Parathyroid adenoma (tissue), 2 donors: ENCODE data around the gene YDJC.

ENCODE experiments used
- H2AFZ ChIP-seq: fragments of 300-600 bp; sonication (generic); one replicate; pipeline ENCODE4 v1.7.0; 2017; ENCODE audit warnings: antibody characterized with exemption, mild to moderate bottlenecking
- H3K27ac ChIP-seq: fragments of 300-600 bp; sonication (generic); one replicate; pipeline ENCODE4 v1.7.0; 2017
- H3K27me3 ChIP-seq: fragments of 300-600 bp; sonication (generic); one replicate; pipeline ENCODE4 v1.7.0; 2017; ENCODE audit warnings: low read length; ENCODE audit not compliant: control insufficient read depth, insufficient read depth
- H3K36me3 ChIP-seq: fragments of 300-600 bp; sonication (generic); one replicate; pipeline ENCODE4 v1.7.0; 2017; ENCODE audit warnings: low read length; ENCODE audit not compliant: control insufficient read depth, insufficient read depth
- H3K4me1 ChIP-seq: fragments of 300-600 bp; sonication (generic); one replicate; pipeline ENCODE4 v1.7.0; 2017; ENCODE audit warnings: control low read depth
- H3K4me2 ChIP-seq: fragments of 300-600 bp; sonication (generic); one replicate; pipeline ENCODE4 v1.7.0; 2017; ENCODE audit warnings: low read length
- H3K4me3 ChIP-seq: fragments of 300-600 bp; sonication (generic); one replicate; pipeline ENCODE4 v1.7.0; 2017; ENCODE audit warnings: low read depth, low read length
- H3K79me2 ChIP-seq: fragments of 300-600 bp; sonication (generic); one replicate; pipeline ENCODE4 v1.7.0; 2017; ENCODE audit warnings: control low read depth
- H3K9ac ChIP-seq: fragments of 300-600 bp; sonication (generic); one replicate; pipeline ENCODE4 v1.7.0; 2017; ENCODE audit warnings: mild to moderate bottlenecking
- H3K9me3 ChIP-seq: fragments of 300-600 bp; sonication (generic); one replicate; pipeline ENCODE4 v1.7.0; 2017; ENCODE audit warnings: low read length; ENCODE audit not compliant: control insufficient read depth
- CTCF ChIP-seq: fragments of 300-600 bp; sonication (generic); IDR thresholded peaks from one replicate; pipeline ENCODE4 v1.7.0; 2017; ENCODE audit warnings: antibody characterized with exemption, mild to moderate bottlenecking
- donor health status: primary hyperparathyroidism.

YDJC gene

GRCh38 chr22:21659864-21660525 is 30.2 kb upstream of the YDJC start:
- Histone ChIP-seq H3K4me1 (no peaks in the 10 kb centered on the region), H3K36me3 (no peaks in the 10 kb centered on the region), H3K27ac (no peak overlapping the region), H3K27me3 (no peaks in the 10 kb centered on the region), H3K4me2 (no peak overlapping the region), H3K9ac (no peak overlapping the region), H3K4me3 (no peak overlapping the region), H3K9me3 (no peaks in the 10 kb centered on the region), H3K79me2 (no peaks in the 10 kb centered on the region), H2AFZ (no peak overlapping the region)
- TF ChIP-seq CTCF, result no peak

- Histone ChIP-seq H3K4me3 (peak overlapping the region; percentile 59), H2AFZ (peak overlapping the region; percentile 84), H3K27me3 (no peaks in the 10 kb centered on the region), H3K4me1 (no peaks in the 10 kb centered on the region), H3K36me3 (no peaks in the 10 kb centered on the region), H3K4me2 (peak overlapping the region; percentile 73), H3K9me3 (no peaks in the 10 kb centered on the region), H3K79me2 (no peaks in the 10 kb centered on the region), H3K27ac (no peak overlapping the region), H3K9ac (no peak overlapping the region)
- TF ChIP-seq CTCF, result no peak
These were observed 27.7 kb upstream of the YDJC start for GRCh38 chr22:21657360-21658032.

- Histone ChIP-seq H3K79me2 (no peaks in the 10 kb centered on the region), H3K36me3 (no peaks in the 10 kb centered on the region), H3K9ac (no peak overlapping the region), H2AFZ (peak overlapping the region; percentile 84), H3K9me3 (no peaks in the 10 kb centered on the region), H3K27me3 (no peaks in the 10 kb centered on the region), H3K4me2 (peak overlapping the region; percentile 73), H3K27ac (no peak overlapping the region), H3K4me1 (no peaks in the 10 kb centered on the region), H3K4me3 (peak overlapping the region; percentile 59)
- no peak for TF ChIP-seq CTCF
These were observed 27.2 kb upstream of the YDJC start for GRCh38 chr22:21657020-21657359.

- H3K9ac ChIP-seq, result no peak overlapping the region
- no peak overlapping the region for H3K27ac ChIP-seq
These were observed 23.0 kb upstream of the YDJC start for GRCh38 chr22:21652547-21653545.

More at GRCh38 chr22:21652547-21653545, 23.0 kb upstream of the YDJC start:
- TF ChIP-seq CTCF, result no peak
- Histone ChIP-seq H3K9me3 (no peaks in the 10 kb centered on the region), H3K4me3 (peak overlapping the region; percentile 62), H3K36me3 (no peaks in the 10 kb centered on the region), H3K79me2 (no peaks in the 10 kb centered on the region), H3K27me3 (no peaks in the 10 kb centered on the region), H3K4me1 (no peaks in the 10 kb centered on the region), H3K4me2 (peak overlapping the region; percentile 95), H2AFZ (peak overlapping the region; percentile 87)
